GM12873 (cell line): ENCODE data around the gene GRIK1.

Experiments used
- CTCF ChIP-seq: IDR thresholded peaks from 2 replicates; pipeline ENCODE4 v1.5.1; 2012; ENCODE audit warnings: low read depth, mild to moderate bottlenecking, moderate library complexity, low read length, control low read depth; ENCODE audit not compliant: insufficient read depth; ENCODE audit errors: missing control alignments

The GRIK1 gene

DNA sequence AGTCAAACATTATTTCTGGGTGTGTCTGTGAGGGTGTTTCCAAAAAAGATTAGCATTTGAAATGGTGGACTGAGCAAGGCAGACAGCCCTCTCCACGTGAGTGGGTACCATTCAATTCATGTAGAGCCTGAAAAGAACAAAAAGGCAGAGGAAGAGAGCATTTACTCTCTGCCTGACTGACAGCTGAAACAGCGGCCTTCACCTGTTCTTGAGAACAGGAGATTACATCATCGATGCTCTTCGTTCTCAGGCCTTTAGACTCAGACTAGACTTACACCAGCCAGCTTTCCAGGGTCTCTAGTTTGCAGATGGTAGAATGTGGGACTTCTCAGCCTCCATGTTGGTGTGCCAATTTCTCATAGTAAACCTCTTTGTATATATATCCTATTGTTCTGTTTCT lies 338.7 kb downstream of the GRIK1 start:
- TF ChIP-seq CTCF = no peak

DNA sequence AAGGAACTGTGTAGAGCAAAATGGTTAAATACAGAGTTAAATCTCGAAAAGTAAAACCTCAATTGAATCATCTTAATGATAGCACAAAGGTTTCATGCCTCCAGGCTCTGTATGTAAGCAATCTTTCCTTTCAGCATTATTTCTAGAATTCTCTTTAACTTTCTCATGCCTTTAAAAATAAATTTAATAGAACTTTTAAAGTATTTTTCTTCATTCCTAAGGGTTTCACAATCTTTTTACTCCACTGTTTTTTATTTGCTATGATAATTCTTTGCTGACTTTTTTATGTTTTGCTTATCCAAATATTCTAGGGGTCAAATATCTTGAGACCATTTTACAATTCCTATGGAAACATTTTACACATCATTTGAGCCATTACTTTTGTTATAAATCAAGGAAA lies 353.1 kb downstream of the GRIK1 start:
- no peak for TF ChIP-seq CTCF

DNA sequence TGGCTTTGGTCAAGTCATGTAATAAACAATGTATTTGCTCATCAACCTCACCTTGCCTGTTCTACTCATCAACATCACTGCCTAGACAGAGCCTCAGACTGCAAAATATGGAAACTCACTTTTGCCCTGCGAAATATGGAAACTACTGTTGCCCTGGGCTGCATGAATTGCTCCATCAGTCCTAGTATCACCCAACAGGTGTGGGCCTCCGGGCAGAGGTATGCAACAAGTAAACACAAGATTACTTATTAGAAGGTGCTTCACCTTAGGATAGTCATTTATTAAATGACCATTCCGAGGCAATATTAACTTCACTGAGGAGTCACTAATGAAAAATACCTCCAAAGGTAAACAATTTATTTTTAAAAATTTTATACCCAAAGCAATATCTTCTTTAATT lies 354.3 kb downstream of the GRIK1 start:
- no peak for TF ChIP-seq CTCF

DNA sequence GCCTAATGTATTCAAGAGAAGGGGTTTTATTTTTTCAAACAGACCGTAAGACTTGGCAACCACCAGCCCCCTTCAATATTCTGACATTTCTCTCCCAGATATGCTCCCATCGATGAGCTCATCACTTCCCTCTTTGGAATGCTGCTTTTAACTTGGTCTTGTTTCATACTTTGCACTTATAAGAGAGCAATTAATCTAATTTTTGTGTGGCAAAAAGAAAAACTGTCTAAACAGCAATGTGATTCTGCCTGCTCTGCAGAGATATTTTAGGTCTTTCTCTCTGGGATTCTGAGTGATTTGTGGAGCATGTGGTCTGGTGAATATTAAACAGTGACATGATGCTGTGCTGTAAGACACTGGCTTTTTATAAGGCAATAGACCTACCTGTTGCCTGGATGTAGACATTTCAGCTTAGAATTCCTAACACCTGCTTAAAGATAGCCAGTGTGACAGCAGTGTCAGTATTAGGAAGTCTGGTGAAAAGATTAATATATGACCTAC lies 356.3 kb downstream of the GRIK1 start:
- no peak for TF ChIP-seq CTCF

DNA sequence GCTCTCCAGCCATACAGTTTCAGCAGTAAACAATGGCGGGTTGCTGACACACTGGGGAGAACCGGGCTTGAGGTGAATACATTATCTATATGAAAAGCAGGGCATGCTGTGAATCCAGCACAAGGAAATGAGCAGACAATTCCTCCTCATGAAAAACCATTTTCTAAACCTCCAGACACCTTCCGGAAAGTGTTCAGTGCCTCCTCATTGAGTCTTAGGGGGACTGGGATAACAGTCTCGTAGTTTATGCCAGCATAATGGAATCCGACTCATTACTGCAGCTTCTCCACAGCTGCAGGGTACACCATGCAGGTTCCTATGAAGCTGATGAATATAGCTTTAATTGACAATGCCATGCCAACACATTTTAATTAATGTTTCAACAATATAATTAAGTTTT lies 356.9 kb downstream of the GRIK1 start:
- no peak for TF ChIP-seq CTCF

DNA sequence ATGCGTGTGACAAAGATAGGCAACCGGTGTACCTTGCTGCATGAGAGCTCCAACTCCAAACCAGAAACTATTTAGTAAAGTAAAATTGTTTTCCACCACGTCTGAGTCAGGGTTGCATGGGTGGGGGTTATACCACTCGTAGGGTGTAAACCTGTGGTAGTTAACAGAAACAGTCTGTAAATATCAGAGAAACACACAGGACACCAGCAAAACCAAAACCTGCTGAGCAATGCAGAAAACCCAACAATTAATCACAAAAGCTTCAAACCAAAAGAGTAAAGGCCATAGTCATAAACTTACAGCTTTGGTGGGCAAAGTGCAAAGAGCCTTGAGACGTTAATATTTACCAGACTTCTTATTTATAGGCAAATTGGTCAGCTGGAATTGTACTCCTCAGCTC lies 358.4 kb downstream of the GRIK1 start:
- TF ChIP-seq CTCF = no peak

GRCh38 chr21:29580732-29581285 lies 359.0 kb downstream of the GRIK1 start:
- no peak for TF ChIP-seq CTCF
